GM19467 (cell line): ENCODE data around the gene SPSB3.
"Not testable (repeated sequence)": the region's sequence is repeated elsewhere in the genome, so short reads cannot be mapped to it uniquely, and the experiment has no call there.

ENCODE experiments used
- ATAC-seq: cut with Tn5 transposase; IDR thresholded peaks from one replicate; pipeline ENCODE4 v1.9.1; 2021; ENCODE audit warnings: mild to moderate bottlenecking, moderate library complexity; ENCODE audit not compliant: unreplicated experiment

The SPSB3 gene

GRCh38 chr16:1817276-1817589, 34.9 kb upstream of the SPSB3 start:
- ATAC-seq, result no peak

- no peak for ATAC-seq
Measured at GRCh38 chr16:1816396-1817275, 34.3 kb upstream of the SPSB3 start.

GRCh38 chr16:1815461-1815860, 33.1 kb upstream of the SPSB3 start:
- ATAC-seq, result no peak

- ATAC-seq, result no peak
Measured at GRCh38 chr16:1812732-1813163, 30.4 kb upstream of the SPSB3 start.

GRCh38 chr16:1810536-1810935, 28.2 kb upstream of the SPSB3 start:
- no peak for ATAC-seq

GRCh38 chr16:1810106-1810505, 27.7 kb upstream of the SPSB3 start:
- no peak for ATAC-seq

- ATAC-seq, result no peak
Measured at GRCh38 chr16:1809281-1809801, 27.0 kb upstream of the SPSB3 start.

- ATAC-seq, result no peak
Measured at GRCh38 chr16:1808691-1809090, 26.3 kb upstream of the SPSB3 start.

- no peak for ATAC-seq
Measured at GRCh38 chr16:1807626-1808025, 25.3 kb upstream of the SPSB3 start.

GRCh38 chr16:1800701-1801100, 18.3 kb upstream of the SPSB3 start:
- ATAC-seq, result no peak

- ATAC-seq, result not testable (repeated sequence)
Measured at GRCh38 chr16:1799263-1799662, 16.9 kb upstream of the SPSB3 start.

GRCh38 chr16:1794908-1795666, 12.7 kb upstream of the SPSB3 start:
- no peak for ATAC-seq

GRCh38 chr16:1794221-1794871, 12.0 kb upstream of the SPSB3 start:
- no peak for ATAC-seq

GRCh38 chr16:1793578-1794220, 11.3 kb upstream of the SPSB3 start, which contains the start of gene IGFALS:
Gene IGFALS, minus strand, starts transcription at chr16:1793705. Its CDS starts 53 bp downstream, at chr16:1793652.
- ATAC-seq, result no peak

GRCh38 chr16:1792836-1793577, 10.6 kb upstream of the SPSB3 start:
- ATAC-seq, result no peak

- no peak for ATAC-seq
Measured at GRCh38 chr16:1791943-1792812, 9.8 kb upstream of the SPSB3 start.

- ATAC-seq, result no peak
Measured at GRCh38 chr16:1791256-1791942, 9.0 kb upstream of the SPSB3 start.

GRCh38 chr16:1790611-1791255, 8.4 kb upstream of the SPSB3 start:
- ATAC-seq, result no peak
